Psoas muscle (tissue), 8 donors: ENCODE data around the gene MYO18A. TPM values are rescaled to one million over a fixed set of nuclear protein-coding genes. Genes with fewer than 3 reads are reported as not detected.

Source experiments
- ATAC-seq, 4 donors: fragments of 200-7000 bp; cut with Tn5 transposase; one replicate each; pipeline ENCODE4 v1.9.1; 2020; ENCODE audit warnings: moderate library complexity in 3 of 4, mild to moderate bottlenecking in 2 of 4
- DNase-seq, 2 donors: peaks; one replicate each; pipeline ENCODE4 v3.0.0-alpha.2; 2020
- H3K27ac ChIP-seq: fragments of 200-600 bp; one replicate; pipeline ENCODE4 v1.8.0; 2022
- H3K27me3 ChIP-seq, 3 donors: fragments of 200-600 bp in 1 of 3; one replicate each; pipeline versions ENCODE4 v1.6.1 to v1.8.0; 2013 to 2022; ENCODE audit warnings: low read length in 2 of 3, mild to moderate bottlenecking in 2 of 3, moderate library complexity in 1 of 3; ENCODE audit not compliant: insufficient read depth in 3 of 3
- H3K36me3 ChIP-seq, 2 donors: fragments of 200-600 bp in 1 of 2; one replicate each; pipeline versions ENCODE4 v1.6.1 to v1.8.0; 2013 to 2022; ENCODE audit warnings: low read depth in 1 of 2, mild to moderate bottlenecking in 1 of 2, moderate library complexity in 1 of 2; ENCODE audit not compliant: insufficient read depth in 1 of 2
- H3K4me1 ChIP-seq: fragments of 200-600 bp; one replicate; pipeline ENCODE4 v1.8.0; 2022
- H3K4me3 ChIP-seq: fragments of 200-600 bp; one replicate; pipeline ENCODE4 v1.8.0; 2022; ENCODE audit warnings: mild to moderate bottlenecking
- H3K9me3 ChIP-seq: fragments of 200-600 bp; one replicate; pipeline ENCODE4 v1.8.0; 2022
- WGBS, 3 donors: extraction: QIAGEN DNeasy Blood & Tissue Kit; methylation state at CpG; one replicate each; pipeline versions ENCODE4 v1.1.6 to v1.1.7; 2013; 5-methylcytosine and 5-hydroxymethylcytosine counted together
- intact Hi-C, 2 donors: fragments of 100-400 bp; cut with DNase I; formaldehyde crosslinking; loops; one replicate each; pipeline versions ENCODE4 v1.11.0 to v1.14.2; 2022
- polyA plus RNA-seq, 3 donors: library from polyadenylated mRNA; stranded (reverse); fragments of 200-250 nt; gene quantifications; one replicate each; pipeline ENCODE4 v1.2.3, GENCODE V29; 2013
- total RNA-seq, 4 donors: library from RNA; stranded (reverse); fragmentation: NEBNext Ultra II Directional in 2 of 4; extraction: Animal tissue kit (Norgen Biotek cat#: 25700) in 2 of 4; gene quantifications; one replicate each; pipeline versions ENCODE4 v1.2.1 to v1.2.4, GENCODE V29; 2021 to 2023
- TF ChIP-seq, protein P1 (sequence below): fragments of 200-600 bp; IDR thresholded peaks from one replicate; pipeline ENCODE4 v1.8.0; 2022; ENCODE audit warnings: antibody characterized with exemption
- donor health status: healthy with polysubstance abuse.
- donor health status: DM: no; HTN: no; CAD: no; lungs with moderate emphysema.
- donor health status: Bipolar disorder and iron deficiency.
- donor health status: healthy.
- donor health status: DM: yes; HTN: yes; CAD: no.
- donor health status: DM: no; HTN: no; CAD: no.
- donor health status: DM: no; HTN: no; CAD: no.
- donor health status: DM: yes; HTN: yes; CAD: no.

MYO18A gene
- total and polyA plus RNA-seq, 7 donors: 142 to 1,274 (median 770) TPM

DNA sequence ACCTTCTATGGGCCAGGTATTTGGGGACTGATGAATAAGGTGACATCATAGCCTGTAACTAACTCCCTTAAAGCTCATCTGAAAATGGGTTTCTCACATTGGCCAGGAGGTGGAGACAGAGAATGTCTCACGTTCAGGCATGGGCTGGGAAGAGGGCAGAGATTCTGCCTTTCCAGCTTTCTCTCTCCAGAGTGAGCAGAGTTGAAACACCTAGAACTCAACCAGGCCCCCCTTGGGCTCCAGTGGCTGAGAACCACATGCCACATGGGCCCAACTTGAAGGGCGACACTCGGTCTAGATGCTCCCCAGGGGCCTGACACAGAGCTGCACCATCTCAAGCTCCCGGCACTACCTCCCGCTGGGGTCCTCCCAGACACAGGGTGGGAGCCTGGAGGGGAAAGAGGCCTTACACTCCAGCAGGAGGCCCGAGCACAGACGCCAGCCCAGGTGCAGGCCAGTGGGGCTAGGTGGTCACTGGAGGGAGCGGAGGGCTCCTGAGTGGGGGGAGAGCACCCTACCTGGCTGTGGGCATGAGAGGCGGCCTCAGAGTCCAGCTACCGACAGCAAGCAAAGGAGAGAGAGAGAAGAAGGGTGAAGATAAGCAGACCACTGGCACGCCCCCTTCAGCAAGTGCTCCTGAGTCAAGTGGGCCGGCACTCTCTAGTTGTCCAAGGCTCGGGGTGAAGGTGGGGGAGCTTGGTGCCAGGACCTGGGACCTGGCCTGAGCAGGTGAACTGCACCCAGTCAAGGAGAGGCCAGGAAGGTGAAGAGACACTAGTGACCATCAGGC lies 55.9 kb downstream of the MYO18A start:
- Histone ChIP-seq H3K4me1 (peaks cover 39% of the 10 kb centered on the region), H3K27me3 (no peaks in the 10 kb centered on the region), H3K9me3 (no peaks in the 10 kb centered on the region), H3K36me3 (peaks cover 13 to 99% of the 10 kb centered on the region in 2 donors), H3K4me3 (no peak overlapping the region), H3K27ac (peak overlapping the region; percentile 72)
- ATAC-seq (peak; percentile 66 to 76 (median 74)), DNase-seq (no peak)
- WGBS, 3 donors: 68 to 71% (median 70%) methylated on average over 13 of the region's 13 CpGs
- TF ChIP-seq, protein P1, sequence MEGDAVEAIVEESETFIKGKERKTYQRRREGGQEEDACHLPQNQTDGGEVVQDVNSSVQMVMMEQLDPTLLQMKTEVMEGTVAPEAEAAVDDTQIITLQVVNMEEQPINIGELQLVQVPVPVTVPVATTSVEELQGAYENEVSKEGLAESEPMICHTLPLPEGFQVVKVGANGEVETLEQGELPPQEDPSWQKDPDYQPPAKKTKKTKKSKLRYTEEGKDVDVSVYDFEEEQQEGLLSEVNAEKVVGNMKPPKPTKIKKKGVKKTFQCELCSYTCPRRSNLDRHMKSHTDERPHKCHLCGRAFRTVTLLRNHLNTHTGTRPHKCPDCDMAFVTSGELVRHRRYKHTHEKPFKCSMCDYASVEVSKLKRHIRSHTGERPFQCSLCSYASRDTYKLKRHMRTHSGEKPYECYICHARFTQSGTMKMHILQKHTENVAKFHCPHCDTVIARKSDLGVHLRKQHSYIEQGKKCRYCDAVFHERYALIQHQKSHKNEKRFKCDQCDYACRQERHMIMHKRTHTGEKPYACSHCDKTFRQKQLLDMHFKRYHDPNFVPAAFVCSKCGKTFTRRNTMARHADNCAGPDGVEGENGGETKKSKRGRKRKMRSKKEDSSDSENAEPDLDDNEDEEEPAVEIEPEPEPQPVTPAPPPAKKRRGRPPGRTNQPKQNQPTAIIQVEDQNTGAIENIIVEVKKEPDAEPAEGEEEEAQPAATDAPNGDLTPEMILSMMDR: peak; percentile 62
- intact Hi-C loops: no loop called here

DNA sequence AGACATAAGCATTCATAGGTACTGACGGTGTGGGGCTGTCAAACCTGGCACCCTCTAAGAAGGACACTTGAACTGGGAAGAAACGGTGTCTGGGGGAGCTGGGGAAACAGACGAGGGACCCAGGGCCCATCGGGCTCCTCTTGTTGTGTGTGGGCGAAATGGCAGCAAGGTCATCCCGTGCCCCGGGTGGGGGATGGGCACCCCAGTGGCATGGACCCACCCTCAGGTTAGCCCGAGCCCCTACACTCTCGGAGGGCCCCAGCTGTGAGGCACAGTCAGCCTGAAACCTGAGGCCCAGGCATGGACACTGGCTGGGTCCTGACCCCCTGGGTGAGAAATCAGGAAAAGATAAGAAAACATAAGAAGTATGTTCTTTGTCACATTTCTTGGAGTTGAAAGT lies 57.1 kb downstream of the MYO18A start:
- Histone ChIP-seq H3K9me3 (no peaks in the 10 kb centered on the region), H3K4me3 (no peak overlapping the region), H3K4me1 (peaks cover 32% of the 10 kb centered on the region), H3K27me3 (no peaks in the 10 kb centered on the region), H3K36me3 (peaks cover 13 to 99% of the 10 kb centered on the region in 2 donors), H3K27ac (peak overlapping the region; percentile 3)
- WGBS, 3 donors: 84 to 85% (median 85%) methylated on average over 7 to 9 of the region's 9 CpGs
- ATAC-seq (no peak), DNase-seq (no peak)
- TF ChIP-seq, protein P1: no peak
- intact Hi-C loops: no loop called here

DNA sequence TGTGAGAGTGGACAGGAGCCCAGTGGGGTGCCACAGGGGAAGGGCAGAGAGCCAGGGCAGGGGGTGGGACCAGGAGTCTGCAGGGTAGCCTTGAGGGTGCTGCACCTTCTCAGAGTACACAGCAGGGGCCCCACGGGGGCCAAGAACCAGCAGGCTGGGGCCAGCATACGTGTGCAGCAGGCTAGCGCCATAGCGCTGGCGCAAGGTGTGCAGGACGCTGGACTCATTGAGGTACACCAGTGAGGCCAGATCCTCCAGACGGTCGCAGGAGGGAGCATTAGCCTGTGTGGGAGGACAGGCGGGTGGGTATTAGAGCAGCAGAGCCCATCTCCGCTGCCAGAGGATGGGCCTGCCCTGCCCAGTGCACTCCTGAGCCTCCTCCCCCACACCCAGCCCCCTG lies 58.8 kb downstream of the MYO18A start:
- no peak overlapping the region for H3K27ac ChIP-seq
- H3K36me3 ChIP-seq: peaks cover 13 to 97% of the 10 kb centered on the region in 2 donors
- DNase-seq (no peak), ATAC-seq (no peak)
- no peaks in the 10 kb centered on the region for H3K27me3 ChIP-seq
- 89 to 99% (median 95%) methylated on average over 8 to 10 of the region's 10 CpGs for WGBS, 3 donors
- H3K4me1 ChIP-seq: peaks cover 25% of the 10 kb centered on the region
- no peaks in the 10 kb centered on the region for H3K9me3 ChIP-seq
- H3K4me3 ChIP-seq: no peak overlapping the region
- TF ChIP-seq, protein P1: no peak
- intact Hi-C loops: no loop called here

DNA sequence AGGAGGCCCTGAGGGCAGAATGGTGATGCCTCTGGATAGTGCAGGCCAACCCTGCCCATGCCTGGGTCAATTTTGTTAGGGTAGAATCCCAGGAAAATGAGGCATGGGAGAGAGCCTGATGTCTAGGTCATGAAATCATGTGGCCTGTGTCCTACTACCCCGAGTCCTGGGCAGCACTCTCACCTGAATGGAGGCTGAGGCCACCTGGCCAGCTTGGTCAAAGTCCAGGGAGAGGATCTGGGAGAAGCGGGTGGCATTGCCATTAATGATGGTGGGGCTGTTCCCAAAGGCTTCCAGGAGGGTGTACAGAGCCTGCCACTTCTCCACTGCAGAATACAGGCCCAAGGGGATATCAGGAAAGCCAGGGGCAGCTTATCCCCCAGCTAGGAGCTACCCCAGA lies 59.8 kb downstream of the MYO18A start:
- Histone ChIP-seq H3K27ac (no peak overlapping the region), H3K9me3 (no peaks in the 10 kb centered on the region), H3K36me3 (peaks cover 13 to 98% of the 10 kb centered on the region in 2 donors), H3K27me3 (no peaks in the 10 kb centered on the region), H3K4me1 (peaks cover 20% of the 10 kb centered on the region), H3K4me3 (no peak overlapping the region)
- DNase-seq: no peak
- intact Hi-C loops: no loop called here
- ATAC-seq: no peak
- TF ChIP-seq, protein P1: no peak
- 59 to 73% (median 68%) methylated on average over 2 of the region's 2 CpGs for WGBS, 3 donors
